HuH-7 (cell line): ENCODE measurements around the gene QRICH1.

ENCODE experiments used
- DNase-seq: peaks from one replicate; pipeline ENCODE4 v3.0.0; 2011; ENCODE audit warnings: low spot score

Gene QRICH1

DNA sequence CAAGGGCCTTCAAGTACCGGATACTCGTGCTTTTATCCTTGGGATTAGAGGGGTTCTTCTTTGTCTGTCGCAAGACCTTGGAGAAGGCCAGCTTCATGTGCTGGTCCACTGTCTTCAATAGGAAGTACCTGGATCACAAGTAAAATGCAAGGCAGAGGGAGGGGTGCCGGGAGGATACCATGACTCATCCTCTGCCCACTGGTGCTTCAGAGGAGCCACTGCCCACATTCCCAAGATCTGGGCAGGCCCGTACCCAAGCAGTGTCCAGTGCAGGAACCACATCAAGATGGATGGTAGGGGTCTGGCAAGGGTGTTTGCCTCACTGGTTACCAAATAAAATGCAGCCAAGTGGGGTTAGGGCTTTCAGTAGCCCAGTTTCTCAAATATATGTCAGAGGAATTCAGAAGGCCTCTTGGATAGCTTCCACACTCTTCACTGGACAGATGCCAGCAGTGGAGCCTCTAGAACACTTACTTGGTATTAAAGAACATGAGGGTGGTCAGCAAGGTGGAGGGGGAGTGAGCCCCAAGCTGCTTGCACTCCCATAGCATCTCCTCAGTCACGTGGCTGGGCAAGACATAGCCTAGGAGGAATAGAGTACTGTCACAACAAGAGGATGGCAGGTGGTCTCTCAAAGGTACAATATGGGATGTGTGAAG is 61.1 kb downstream of the QRICH1 start:
- no peak for DNase-seq

DNA sequence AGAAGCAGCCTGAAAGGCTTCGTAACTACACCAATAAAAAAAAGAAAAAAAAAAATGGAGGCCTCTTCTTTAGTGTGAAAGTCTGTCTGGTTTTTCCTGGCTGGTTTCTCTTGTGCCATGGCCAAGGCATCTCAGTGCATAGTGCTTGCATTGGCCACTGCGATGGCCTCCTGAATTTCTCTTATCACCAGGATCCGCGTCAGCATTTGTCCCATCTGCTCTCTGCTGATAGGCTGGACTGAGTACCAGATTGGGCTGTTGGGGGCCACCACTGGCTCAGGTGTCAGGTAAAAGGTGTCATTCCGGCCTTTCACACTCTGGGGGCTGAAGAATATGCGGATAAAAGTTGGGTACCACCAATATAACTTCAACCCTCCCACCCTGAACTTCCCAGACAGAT is 63.5 kb downstream of the QRICH1 start:
- no peak for DNase-seq

DNA sequence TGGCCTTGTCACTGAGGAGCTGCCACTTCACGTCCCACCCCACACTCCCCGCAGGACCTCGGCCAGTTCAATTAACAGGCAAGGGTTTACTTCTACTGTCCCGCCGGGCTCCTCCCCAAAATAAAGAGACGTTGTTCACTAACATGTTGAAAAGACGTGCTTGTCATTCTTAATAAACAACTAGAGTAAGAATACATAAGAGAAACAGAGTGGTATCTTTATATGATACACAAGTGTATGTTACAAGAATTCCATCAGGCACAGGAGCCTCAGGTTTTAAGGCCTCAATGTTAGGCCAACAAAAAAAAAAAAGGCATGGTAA is 64.3 kb downstream of the QRICH1 start:
- DNase-seq: no peak

DNA sequence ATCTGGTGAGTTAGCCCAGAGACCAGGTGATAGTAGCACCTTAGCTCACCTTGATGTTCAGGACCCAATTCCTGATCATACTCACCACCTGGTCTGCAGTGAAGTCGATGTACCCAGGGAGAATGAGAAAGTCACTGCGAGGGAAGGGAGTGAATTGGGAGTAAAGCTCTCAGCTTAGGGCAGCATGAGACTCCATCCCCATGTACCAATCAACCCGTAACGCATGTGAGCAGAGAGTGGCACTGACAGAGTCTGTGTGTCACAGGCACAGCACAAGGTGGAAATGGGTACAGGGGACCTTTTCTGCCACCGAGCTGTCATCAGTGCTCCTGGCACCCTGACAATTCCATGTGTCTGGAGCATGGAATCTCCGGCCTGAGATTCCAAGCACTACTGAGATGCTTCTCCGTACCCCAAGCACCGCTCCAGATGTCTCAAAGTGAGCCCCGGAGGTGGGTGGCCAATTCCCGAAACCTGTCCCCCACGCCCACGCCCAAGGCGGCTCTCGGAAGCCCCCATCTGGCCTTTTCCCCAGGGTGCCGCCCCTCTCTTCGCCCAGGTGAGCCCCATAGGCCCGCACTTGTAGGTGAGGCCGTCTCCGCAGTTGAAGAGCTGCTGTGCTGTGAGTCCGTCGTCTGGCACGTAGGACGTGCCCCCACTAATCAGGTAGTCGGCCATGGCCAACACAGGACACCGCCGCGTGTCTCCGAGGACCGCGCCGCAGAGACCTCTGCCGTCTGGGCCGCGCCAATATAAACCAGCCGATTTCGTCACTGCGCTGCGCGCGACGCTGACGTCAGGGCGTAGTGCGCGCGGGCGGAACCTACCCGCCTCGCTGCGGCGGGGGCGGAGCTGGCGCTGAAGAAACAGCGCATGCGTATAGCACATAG is 65.0 kb downstream of the QRICH1 start, which contains the start of gene IMPDH2:
TSS of gene IMPDH2 (minus strand) at position 726 of the 890 bp plus-strand sequence. CDS start at position 678, 48 bp downstream.
- peak; percentile 89 for DNase-seq

DNA sequence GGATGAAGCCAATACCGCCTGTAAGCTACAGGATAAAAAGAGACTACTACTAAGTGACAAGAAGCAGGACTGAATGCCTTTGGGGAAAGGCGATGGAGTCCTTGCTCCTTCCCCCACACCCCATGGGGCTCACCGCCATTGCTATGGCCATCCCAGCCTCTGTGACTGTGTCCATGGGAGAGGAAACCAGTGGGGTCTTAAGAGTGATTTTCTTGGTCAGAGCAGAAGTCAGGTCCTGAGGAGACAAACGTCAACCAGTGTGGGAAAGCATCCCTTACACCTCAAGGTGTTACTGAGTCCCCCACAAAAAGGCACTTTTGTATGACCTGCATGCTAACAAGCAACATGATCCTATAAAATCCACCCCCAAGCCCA is 65.6 kb downstream of the QRICH1 start:
- DNase-seq: no peak

DNA sequence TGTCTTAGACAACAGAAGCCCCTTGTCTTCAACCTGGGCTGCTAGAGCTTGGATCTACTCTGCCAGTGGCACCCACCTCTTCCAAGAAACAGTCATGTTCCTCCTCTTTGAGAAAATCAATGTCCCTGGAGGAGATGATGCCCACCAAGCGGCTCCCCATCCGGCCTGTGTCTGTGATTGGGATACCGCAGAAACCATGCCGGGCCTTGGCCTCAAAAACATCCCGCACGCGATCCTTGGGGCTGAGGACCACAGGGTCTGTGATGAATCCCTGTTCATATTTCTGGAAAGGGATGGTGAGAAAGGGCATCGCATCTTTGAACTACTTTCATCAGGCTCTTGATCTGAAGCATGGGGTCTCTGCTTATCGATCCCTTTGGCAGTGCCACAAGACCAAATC is 66.2 kb downstream of the QRICH1 start:
- DNase-seq: no peak

DNA sequence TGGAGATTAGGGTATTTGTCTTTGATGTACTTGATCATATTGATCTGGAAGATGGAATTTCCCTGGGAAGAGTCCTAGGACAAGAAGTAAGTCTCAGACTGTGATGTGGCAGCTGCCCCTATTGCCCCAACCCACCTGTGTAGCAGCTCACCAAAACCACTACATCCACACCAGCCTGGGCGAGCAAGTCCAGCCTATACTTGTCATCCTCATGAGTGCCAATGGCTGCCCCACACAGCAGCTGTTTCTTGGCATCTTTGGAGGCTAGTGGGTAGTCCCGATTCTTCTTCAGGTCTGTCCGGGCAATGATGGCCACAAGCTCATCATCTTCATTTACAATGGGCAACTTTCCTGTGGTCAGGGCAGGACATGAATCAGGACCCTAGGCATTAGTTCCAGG is 67.3 kb downstream of the QRICH1 start:
- DNase-seq: no peak

DNA sequence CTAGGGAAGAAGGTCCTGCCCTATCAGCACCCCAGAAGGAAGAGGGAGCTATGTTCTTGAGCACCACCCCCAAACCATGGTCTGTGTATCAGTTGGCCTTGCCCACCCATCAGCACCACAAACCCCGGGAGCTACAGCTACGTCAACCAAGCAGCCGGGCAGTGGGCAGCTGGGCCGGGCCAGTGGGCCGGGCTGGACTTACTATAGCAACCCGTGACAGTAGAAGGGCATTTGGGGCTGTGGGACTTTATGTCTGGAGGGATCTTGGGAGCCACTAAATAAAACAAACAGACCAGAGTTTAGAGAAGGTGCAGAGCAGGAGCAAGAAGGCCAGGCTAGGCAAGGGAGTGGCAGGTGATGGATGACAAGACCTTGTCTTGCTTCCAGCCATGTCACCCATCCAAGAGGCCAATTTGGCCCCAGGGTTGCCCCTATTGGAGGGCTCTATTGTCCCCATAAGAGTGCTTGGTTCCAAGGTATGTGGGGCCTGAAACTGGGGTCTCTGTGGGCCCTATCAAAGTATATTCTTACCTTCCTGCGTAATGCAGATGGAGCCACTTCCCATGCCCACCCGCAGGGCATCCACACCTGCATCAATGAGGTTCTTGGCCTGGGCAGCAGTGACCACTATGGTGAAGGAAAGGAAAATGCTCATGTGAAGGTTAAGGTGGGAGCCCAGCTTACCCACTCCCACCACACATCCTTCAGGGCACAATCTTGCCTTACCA is 67.9 kb downstream of the QRICH1 start:
- no peak for DNase-seq

DNA sequence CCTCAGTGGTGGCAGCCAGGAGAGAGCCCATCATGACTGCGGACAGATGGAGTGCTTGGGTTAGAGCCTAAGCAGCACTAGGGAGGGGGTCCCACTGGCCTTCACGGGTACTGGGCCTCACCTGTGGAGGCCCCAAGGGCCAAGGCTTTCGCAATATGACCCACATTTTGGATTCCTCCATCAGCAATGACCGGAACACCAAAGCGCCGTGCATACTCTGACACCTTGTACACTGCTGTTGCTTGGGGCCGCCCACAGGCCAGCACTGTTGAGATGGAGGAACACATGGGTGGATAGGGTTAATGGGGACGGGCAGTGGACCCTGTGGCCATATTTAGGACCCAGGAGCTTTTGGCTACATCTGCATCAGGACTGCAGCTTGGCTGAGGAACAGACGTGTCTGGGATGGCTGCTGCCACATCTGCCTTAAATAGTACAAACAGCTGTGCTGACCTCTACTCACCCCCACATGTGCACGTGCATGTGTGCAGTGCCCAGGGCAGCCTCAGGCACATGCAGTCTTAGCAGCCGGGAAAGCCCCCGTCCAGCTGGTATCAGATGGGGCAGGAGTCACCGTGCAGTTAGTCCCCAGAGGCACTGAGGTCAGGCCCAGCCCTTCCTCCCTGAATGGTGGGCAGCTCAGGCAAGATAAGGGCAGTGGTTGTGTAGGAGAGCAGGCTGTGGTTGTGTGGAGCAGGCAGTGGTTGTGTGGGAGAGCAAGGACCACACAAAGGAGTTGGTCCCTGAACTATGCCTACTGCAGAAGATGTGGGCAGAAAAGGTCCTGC is 68.7 kb downstream of the QRICH1 start:
- DNase-seq: no peak

DNA sequence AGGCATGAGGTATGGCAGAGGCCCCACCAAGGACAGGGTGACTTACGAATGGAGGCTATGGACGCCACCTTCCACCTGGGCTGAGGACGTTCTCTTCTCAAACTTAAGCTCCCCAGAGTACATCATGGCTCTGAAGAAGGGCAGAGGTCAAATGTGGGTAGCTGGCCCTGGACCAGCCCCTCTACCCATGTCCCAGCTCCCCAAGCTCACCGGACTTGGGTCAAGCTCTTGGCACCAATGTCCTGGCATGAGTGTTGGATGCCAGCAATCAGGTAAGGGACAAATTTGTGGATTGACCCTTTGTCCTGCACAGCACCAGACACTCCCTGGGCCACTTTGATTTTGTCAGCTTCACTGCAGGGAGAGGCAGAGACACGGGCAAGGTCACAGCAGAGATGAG is 69.4 kb downstream of the QRICH1 start:
- DNase-seq: no peak

DNA sequence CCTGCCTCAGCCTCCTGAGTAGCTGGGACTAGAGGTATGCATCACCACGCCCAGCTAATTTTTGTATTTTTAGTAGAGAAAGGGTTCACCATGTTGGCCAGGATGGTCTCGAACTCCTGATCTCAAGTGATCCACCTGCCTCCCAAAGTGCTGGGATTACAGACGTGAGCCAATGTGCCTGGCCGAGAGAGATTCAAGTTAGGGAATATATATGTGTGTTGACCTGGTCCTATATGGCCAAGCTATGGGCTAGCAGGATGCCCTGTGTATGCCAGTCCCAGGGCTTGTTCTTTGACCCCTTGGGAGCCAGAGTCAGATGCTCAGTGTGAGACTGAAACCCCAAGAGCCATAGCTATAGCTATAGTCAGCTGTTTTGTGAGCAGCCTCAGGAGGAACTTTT is 70.1 kb downstream of the QRICH1 start:
- no peak for DNase-seq

DNA sequence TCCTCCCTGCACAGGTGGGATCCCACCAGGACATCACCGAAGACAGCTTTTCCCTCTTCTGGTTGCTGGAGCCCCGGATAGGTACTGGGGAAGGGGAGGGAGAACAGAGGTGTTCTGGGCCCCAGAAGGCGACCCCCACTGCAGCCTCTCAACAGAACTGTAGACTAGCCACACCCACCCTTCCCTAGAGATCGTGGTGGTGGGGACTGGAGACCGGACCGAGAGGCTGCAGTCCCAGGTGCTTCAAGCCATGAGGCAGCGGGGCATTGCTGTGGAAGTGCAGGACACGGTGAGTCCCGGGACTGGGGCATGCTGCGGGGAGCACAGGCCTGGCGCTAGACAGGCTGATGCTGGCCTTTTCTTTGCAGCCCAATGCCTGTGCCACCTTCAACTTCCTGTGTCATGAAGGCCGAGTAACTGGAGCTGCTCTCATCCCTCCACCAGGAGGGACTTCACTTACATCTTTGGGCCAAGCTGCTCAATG is 71.1 kb downstream of the QRICH1 start:
- DNase-seq: no peak

DNA sequence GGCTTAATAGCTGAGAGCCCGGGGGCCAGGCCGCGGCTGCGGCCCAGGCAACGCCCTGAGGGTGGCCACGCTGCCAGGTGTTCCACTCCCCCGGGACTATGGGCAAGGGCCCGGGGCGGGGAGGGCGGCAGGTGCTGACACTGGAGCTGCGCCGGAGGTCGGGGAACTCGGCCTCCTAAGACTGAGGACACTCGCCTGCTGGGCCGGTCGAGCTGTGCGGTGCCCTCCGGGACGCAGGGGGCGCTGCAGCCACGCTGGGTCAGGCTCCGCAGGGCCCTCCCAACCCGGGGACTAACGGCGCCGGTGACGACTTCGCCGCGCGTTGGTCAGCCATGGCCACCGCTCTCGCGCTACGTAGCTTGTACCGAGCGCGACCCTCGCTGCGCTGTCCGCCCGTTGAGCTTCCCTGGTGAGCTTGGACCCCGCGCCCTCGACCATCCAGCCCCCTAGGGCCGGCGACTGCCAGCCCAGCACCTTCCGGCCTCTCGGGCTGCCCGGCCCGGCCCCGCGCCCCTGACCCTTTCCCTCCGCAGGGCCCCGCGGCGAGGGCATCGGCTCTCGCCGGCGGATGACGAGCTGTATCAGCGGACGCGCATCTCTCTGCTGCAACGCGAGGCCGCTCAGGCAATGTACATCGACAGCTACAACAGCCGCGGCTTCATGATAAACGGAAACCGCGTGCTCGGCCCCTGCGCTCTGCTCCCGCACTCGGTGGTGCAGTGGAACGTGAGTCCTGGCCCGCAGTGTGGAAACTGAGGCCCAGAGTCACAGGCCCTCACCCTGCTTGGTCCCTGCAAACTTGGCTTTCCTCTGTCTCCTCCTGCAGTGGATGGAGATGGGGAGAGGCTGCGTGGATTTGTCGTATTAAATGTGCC is 71.8 kb downstream of the QRICH1 start, which contains the start of gene NDUFAF3:
TSS of gene NDUFAF3 (plus strand) at position 309 of the 875 bp plus-strand sequence. CDS start at position 333, 24 bp downstream.
- DNase-seq: peak; percentile 96

DNA sequence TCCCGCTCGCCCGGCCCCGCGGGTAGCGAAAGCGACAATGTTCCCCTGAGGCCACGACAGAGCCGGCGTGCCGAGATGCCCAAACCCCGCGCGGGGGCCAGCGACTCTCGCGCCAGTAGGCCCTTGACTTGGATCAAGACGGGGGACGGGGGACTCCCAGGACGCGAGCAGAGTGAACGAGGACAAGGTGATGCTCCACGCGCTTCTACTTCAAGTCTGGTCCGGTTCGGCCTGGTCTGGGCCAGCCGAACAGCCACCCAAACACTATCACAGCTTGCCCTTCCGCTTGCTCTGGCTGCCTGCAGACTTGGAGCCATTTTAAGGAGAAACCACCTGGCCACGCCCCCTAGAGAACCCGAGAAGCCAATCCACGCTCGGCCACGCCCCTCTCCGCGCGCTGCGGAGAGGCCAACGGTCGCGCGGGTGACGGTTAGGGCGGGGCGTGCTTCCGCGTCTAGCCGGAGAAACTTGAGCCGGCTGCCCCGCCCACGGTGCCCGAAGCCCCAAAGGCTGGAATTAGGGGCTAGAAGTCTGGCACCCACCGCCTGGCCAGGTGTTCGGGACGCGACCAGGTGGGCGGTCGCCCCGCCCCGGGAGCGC is 72.6 kb downstream of the QRICH1 start:
- peak; percentile 96 for DNase-seq

DNA sequence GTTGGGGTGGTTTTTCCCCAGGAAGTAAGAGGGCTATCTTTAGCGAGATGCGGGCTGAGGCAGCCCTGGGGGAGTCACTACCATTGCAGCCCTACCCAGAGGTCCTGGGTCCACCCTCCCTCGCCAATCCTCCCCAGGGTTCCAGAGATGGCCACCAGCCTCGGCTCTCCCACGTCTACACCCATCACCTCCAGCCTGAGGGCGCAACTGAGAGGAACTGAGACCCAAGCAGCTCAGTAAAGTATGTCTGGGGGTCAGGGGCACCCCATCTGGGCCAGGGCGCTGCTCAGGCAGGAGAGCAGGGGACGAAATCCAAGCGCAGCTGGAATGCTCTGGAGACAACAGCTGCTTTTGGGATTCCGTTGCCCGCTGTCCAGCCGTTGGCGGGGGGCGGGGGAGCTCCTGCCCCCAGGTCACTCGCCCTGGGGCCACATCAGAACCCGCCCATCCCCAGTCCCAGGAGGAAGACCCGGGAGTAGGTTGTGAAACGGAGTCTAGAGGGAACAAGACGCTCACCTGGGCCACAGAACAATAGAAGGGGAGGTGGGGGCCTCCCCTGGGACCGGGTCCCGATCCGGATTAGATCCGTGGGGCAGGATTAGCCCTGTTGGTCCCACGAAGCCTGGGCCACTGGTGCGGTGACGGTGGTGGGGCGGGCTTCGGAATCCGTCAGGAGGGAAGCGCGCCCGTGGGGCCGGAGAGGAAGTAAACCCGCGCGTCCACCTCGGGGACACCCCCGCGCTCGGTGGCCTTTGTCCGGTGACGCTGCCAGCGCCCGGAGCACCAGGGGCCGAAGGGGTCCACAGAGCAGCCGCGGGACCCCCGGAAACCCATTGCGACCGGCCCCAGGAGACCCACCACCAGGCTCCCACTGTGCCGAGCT is 73.3 kb downstream of the QRICH1 start:
- no peak for DNase-seq

DNA sequence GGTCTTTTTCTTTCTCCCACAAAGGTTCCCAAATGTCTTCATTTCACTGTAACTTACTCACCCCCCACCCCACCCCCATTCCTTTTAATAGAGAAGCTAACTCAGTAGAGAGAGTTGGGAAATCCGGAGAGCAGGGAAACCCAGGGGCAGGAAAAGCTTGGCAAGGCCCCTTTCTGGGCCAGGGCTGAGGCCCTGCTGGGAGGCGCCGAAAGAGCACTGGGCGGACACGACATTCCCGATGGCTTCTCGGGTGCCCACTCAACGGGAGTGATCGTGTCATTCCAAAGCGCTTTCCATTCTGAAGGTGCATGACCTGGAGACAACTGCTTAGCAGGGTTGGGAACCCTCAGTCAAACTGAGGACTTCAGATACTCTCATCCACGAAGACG is 73.9 kb downstream of the QRICH1 start:
- no peak for DNase-seq

DNA sequence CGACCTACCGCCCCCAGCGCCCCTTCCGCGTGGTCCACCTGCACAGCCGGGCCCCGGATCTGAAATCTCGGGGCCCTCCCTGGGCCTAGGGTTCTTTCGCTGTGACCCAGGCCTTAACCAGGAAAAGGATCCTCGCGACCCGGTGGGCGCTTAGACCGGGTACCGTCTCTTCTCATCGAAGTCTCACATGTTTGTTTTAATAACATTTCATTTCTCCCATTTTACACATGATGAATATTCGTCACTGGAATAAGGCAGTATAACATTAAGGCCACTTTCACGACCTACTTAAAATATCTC is 75.2 kb downstream of the QRICH1 start:
- no peak for DNase-seq

DNA sequence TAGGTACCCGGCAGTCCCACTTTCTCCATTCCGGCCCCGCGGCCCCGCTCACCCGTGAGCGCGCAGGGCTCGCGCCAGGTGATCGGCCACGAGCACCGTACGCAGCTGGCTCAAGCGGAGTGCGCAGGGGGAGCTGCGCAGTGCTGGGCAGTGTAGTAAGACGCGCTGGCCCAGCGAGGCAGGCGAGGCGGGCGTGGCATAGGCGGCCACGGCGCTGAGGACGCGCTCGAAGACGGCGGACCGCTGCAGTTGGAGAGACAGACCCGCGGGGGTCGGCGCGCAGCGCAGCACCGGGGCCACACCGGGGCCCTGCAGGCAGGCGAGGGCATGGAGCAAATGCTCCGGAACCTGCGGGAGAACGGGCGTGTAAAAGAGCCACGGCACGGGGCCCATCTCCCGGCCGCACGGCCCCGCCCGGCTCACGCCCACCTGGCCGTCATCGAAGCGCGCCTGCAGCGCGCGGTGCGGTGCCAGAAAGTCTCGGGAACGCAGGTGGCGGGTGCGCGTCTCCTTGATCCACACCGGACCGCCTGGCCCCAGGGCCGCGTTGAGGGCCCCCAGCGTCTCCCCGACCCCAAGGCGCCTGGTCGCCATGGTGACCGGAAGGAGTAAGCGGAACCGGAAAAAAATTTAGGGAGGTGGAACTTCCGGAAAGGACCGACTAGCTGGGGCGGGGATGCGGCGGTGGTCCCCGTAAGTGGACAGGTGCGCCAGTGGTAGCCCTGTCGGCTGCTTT is 75.7 kb downstream of the QRICH1 start, which contains the start of gene DALRD3:
TSS of gene DALRD3 (minus strand) at position 610 of the 736 bp plus-strand sequence. CDS start at position 594, 16 bp downstream.
- DNase-seq: peak; percentile 90
